ENCODE measurements around the gene SLC26A11.

SLC26A11 gene

DNA sequence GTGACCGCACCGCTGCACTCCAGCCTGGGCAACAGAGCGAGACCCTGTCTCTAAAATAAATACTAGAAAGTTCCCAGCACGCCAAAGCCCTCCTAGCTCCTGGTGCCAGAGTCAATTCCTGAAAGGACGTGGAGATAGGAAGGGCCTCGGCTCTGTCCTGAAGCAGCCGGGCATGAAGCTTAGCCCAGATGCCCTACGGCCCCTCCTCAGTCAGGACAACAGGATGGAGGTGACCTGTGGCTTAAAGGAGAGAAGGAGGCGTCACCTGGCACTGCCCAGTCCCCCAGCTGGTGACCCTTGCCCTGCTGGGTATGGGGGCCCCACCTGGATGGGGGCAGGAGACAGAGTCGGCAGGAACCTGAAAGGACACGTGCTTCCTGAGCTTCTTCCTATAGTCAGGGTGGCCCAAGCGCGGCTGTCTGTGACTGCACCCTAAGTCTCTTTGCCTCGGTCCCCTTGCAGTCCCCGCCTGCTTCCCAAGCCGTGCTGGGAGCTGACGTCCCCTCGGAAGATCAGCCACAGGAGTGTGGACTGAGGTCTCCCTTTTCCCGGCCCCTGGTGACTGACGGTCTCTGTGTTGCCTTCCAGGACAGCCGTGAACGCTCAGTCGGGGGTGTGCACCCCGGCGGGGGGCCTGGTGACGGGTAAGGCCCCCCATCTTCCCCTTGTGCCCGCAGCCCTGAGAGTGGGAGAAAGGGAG, 25.5 kb downstream of the SLC26A11 start:
- DNase-seq = no peak

DNA sequence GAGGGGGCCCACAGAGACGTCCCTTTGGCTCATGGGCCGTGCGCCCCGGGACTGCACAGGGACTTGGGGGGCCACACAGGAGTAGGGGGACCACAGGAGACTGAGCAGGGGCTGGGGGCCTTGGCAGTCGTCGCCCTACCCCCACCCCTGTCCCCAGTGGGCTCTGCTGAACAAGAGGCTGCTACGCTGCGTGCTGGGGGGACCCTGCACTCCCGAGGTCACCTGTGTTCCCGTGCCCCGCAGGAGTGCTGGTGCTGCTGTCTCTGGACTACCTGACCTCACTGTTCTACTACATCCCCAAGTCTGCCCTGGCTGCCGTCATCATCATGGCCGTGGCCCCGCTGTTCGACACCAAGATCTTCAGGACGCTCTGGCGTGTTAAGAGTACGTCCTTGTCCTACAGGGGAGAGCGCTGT, 26.0 kb downstream of the SLC26A11 start:
- no peak for DNase-seq

DNA sequence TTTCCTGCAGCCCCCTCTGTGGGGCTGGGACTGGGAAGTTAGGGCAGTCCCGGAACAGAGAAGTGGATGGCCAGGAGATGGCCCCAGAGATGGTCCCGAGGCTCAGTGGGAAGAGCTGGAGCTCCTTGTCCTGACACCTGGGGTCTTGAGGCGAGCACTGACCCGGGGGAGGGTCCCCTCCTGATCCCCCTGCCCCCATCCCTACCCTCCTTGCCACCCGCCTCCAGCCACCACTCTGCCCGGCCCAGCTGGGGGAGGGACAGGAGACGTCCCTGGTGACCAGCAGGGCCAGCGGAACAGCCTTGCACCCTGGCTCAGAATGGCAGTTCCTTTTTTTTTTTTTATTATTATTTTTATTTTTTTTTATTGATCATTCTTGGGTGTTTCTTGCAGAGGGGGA, 26.5 kb downstream of the SLC26A11 start:
- DNase-seq = no peak

DNA sequence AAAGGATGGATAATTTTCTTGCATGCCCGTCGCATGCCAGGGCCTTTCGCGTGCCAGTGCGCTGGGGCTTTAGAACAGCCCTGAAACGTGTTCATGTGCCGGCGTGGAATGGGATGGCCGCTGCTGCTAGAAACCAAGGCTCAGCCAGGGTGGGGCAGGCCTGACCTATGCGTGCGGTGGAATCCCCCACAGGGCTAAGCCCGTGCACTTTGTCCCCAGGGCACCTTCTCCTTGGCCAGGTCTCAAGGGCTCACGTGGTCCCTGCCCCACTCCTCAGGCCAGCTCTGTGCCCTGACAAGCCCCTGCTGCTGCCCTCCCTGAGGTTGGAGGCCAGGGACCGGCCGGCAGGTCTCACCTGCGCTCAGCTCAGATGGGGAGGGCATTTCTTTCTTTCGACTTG, 27.3 kb downstream of the SLC26A11 start:
- no peak for DNase-seq

DNA sequence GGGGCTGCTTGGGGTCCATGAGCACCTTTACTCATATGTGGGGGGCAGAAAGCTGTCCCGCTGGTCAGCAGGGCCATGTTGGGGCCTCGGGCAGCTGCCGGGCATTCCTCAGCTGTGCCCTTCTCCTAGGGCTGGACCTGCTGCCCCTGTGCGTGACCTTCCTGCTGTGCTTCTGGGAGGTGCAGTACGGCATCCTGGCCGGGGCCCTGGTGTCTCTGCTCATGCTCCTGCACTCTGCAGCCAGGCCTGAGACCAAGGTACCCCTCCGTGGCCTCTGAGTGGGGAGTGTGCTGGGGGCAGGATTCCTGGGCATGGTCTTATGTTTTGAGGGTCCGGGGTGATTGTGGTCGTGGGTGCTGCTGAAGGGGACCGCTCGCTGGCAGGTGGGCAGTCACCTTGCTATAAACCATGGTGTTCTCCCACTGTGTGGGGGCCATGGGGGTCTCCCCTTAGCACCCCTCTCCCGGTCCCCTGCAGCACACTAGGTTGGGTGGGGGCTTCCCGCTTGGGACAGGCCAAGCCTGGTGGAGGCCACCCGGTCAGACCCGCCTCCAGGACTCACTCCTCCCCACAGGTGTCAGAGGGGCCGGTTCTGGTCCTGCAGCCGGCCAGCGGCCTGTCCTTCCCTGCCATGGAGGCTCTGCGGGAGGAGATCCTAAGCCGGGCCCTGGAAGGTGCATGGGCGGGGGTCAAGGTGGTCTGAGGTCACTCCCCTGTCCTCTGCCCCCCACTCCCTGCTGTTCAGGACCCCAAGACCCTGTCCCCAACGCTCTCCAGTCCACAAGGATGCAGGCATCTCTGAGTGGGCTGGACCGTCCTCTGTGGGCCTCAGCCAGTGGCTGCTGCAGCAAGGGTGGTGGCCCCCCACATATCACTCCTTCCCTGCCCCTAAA, 28.0 kb downstream of the SLC26A11 start:
- no peak for DNase-seq

- DNase-seq = no peak
Observed at GRCh38 chr17:80248894-80249710, 28.9 kb downstream of the SLC26A11 start.

DNA sequence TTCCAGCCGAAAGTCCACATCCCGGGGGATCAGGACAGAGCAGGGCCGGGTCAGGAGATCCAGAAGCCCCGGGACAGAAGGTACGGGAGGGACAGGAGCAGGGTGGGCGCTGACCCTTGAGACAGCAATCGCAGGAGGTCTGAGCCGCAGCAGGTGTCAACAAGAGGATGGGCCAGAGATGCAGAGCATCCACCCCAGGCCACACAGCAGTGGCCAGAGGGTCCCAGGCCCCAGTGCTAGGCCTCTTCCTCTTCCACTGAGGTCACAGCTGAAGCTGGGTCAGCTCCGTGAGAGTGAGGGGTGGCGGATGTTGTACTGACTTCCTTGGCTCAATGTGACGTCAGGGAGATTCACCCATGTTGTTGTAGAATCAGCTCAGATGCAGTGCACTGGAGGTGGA, 31.7 kb downstream of the SLC26A11 start:
- no peak for DNase-seq

DNA sequence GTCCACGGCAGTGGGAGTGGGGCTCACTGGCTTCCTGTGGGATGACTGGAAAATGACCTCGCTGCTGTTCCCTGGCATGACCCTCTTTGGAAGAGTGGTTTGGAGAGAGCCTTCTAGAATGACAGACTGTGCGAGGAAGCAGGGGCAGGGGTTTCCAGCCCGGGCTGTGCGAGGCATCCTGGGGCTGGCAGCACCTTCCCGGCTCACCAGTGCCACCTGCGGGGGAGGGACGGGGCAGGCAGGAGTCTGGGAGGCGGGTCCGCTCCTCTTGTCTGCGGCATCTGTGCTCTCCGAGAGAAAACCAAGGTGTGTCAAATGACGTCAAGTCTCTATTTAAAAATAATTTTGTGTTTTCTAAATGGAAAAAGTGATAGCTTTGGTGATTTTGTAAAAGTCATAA, 32.6 kb downstream of the SLC26A11 start:
- DNase-seq = no peak

DNA sequence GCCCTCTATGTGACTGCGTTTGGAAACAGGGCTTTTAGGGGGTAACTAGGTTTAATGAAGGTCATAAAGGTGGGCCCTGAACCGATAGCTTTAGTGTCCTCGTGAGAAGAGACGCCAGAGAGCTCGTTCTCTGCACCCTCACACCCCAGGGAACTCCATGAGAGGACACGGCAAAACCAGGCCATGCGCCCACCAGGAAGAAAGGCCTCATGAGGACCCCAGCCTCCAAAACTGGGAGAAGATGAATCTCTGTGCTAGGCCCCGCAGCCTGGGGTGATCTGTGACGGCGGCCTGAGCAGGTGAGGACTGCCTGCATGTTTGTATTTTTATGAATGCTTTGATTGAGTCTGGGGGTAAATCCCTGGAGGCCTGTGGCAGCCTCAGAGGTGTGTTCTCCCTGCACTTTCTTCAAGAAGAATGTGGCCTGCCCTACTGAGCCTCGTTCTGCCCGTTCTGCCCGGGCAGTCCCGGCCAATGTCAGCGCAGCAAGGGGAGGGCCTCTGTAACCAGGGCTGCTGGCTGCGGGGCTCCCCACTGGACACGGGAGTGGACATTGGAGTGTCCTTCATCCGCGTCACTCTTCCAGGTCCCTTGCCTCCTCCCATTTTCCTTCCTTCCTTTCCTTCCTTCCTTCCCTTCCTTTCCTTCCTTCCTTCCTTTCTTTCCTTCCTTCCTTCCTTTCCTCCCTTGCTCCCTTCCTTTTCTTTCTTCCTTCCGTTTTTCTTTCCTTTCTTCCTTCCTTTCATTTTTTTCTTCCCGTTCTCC, 33.6 kb downstream of the SLC26A11 start:
- no peak for DNase-seq

DNA sequence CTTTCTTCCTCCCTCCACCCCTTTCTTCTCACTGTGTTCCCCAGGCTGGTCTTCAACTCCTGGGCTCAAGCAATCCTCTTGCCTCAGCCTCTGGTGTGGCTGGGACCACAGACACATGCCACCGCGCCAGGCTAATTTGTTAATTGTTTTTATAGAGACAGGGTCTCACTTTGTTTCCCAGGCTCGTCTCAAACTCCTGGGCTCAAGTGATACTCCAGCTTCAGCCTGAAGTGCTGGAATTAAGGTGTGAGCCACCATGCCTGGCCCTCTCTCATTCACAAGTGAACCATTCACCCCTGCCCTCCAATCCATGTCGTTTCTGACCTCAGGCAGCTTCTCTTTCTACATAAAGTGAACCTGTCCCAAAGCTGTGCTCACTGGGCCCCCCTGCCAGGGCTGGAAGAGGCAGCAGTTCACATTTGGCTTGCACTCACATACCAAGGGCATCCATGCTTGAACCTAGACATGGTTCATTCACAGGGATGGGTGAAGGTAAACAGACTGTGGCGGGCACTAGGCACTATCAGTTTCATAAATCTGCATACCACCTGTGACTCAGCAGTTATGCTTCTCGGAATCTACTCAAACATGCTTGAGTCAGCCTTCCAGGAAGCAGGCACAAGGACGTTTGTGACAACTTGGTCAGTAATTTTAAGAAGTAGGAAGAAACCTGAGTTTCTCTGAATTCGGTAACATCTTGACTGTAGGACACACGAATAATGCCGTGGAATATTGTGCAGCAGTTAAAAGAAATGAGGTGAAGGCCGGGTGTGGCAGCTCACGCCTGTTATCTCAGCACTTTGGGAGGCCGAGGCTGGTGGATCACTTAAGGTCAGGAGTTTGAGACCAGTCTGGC, 34.4 kb downstream of the SLC26A11 start:
- DNase-seq = no peak

DNA sequence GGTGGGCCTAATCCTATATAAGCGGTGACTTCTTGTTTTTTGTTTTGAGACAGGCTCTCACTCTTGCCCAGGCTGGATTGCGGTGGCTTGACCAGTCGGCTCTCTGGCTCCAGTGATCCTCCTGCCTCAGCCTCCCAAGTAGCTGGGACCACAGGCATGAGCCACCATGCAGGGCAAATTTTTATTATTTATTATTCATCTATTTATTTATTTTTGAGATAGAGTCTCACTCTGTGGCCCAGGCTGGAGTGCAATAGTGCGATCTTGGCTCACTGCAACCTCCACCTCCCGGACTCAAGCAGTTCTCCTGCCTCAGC, 35.8 kb downstream of the SLC26A11 start:
- DNase-seq = no peak

DNA sequence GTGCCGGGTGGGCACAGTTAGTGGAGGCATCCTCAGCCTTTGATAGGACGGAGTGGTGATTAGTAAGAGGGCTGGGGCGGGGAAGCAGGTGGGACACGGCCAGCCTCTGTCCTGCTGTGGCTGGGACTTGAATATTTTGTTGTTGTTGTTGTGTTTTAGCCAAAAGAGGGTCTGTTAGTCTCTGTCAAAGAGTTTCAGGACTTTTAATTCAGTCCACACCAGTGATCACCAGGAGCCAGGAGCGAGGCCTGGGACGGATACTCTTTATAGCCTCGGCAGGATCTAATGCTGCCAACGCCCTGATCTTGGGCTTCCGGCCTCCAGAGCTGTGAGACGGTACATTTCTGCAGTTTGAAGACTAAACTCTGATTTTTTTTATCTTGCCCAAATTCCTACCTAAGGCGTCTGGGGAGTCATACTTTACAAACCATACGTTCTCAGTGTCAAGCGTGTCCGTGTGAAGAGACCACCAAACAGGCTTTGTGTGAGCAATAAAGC, 37.5 kb downstream of the SLC26A11 start:
- DNase-seq = no peak

DNA sequence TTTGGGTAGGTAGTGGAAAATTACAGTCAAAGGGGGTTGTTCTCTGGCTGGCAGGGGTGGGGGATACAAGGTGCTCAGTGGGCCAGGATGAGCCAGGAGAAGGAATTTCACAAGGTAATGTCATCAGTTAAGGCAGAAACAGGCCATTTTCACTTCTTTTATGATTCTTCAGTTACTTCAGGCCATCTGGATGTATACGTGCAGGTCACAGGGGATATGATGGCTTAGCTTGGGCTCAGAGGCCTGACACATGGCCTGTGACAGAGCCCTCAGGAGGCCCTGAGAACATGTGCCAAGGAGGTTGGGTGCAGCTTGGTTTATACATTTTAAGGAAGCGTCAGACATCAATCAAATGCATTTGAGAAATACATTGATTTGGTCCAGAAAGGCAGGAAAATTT, 38.1 kb downstream of the SLC26A11 start:
- peak; percentile 4 for DNase-seq

GRCh38 chr17:80259457-80260068, 39.3 kb downstream of the SLC26A11 start:
- DNase-seq = peak; percentile 34

DNA sequence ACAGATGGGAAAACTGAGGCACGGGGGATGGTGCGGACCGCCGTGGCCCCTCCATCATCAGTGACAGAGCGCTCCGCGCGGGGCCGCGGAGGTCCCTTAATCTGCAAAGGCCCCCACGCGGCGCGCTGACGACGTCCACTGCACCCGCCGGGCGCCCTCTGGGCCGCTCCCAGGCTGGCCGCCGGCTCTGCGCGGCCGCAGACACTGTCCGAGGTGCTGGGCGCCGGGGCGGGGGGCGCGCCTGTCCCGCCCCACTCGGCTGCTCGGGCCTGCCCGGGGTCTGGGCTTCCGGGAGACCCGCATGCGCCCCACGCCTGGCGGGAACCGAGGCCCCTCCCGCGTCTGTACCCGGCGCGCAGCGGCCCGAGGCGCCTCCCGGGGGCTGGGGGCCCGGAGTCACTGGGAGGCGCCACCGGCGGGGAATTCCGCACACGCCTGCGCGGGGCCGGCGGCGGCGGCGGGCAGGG, 39.9 kb downstream of the SLC26A11 start:
- DNase-seq = peak; percentile 76

DNA sequence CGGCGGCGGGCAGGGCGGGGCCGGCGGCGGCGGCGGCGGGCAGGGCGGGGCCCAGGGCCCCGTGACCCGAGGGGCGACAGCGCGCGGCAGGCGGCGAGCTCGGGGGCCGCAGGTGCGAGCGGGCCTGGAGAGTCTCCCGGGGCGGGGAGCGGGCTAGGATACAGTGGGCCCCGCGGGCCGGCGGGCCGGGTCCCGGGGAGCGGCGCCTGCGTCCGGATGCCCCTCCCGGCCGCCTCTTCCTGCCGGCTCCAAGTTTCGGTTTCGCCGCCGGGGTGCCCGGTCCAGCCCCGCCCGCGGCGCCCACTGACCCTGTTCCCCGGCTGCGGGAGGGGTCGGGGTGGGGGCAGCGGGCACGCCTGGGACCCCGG, 40.5 kb downstream of the SLC26A11 start, which contains the start of gene RNF213:
Gene RNF213, plus strand, starts transcription at position 62 of the 368 bp plus-strand sequence. CDS start 2,830 bp downstream, outside the sequence.
- peak; percentile 47 for DNase-seq

DNA sequence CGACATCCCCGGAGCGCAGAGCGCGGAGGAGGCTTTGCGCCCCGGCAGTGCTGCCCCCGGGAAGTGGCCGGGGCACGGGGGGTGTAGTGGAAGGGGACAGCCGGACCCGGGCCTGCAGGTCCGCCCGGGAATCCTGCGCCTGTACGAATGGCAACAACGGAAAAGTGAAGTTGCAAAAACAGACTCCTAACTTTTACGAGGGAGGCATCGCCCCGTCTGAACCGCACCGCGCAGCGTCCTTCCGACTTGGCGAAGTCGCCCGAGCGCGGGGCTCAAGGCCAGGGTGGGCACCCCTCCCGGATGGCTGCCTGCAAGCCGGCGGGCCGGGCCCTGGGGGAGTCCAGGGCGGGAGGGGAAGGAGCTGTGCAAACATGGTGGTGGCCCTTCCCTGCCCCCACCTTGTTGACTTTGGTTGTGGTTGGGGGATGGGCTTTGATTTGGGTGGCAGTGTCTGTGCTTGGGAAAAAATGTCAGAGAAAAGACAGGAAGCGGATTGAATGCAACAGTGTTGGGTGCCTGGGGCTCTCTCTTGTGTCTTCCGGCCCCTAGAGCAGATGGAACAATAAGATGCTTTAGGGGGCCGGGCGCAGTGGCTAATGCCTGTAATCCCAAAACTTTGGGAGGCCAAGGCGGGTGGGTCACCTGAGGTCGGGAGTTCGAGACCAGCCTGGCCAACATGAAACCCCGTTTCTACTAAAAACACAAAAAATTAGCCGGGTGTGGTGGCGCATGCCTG, 41.1 kb downstream of the SLC26A11 start:
- peak; percentile 72 for DNase-seq

GRCh38 chr17:80261895-80262279, 41.7 kb downstream of the SLC26A11 start:
- no peak for DNase-seq

DNA sequence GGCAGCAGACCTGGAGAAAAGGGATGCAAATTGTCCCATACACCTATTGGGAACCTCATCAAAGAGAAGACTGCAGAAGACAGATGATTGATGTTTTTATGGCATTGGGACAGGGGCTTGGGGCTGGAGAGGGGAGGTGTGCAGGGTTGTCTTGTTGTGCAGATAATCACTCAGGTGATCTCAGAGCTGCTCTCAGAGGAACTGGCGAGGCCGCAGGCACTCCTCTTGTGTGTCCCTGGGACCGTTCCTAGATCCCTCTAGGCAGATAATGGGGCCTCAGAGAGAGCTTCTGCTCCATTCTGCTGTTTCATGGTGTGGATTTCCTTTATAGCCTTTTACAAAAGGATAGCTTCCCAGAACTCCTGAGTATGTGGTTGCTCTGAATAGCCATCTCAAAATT, 42.1 kb downstream of the SLC26A11 start:
- DNase-seq = peak; percentile 24

DNA sequence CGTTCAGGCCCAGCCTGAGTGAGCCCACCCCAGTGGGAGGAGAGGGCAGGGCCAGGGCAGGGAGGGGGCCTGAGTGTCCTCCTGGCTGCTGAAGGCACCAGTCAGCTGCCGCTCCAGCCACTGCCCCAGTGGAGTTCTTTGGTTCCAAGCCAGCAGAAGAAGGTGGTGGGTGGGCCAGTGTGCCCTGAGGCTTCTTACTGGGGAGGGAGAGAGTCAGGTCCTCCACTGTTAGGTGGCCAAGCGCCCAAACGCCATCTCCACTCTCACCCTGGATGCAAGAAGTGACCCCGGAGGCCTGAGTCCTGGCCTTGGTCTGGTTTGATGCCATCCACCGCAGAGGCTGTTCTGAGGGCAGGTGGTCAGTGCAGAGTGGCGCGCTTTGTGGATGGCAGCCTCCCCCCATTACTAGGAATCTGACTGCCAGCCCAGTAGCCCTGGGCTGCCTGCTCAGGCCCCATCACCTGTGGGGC, 42.6 kb downstream of the SLC26A11 start:
- DNase-seq = peak; percentile 48
